Measurements from ENCODE around the gene C1orf53.

DNA sequence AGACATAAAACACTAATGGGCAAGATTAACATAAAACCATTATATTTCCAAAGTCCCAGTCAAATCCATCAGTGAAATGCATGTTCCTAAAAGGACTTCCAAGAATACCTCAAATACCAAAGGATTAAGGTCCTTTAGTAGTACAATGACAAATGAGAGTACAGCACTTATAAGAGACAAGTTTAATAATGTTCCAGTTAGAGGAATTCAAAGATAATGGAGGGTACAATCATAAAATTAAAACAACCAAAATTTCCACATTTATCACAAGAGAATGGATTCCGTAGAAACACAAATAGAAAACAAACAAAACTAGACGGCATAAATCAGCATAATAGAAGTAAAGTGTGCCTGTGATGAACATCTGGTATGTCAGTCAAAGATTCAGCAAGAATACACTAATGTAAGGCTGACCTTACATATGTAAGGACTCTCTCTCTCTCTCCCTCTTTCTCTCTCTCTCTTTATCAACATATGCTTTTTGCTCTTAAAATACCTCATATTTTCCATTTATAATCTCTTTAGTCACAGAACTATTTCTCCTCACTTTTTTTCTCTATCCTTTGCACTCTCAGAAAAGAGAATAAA lies 32.8 kb upstream of the C1orf53 start:
- TF ChIP-seq, protein P1, sequence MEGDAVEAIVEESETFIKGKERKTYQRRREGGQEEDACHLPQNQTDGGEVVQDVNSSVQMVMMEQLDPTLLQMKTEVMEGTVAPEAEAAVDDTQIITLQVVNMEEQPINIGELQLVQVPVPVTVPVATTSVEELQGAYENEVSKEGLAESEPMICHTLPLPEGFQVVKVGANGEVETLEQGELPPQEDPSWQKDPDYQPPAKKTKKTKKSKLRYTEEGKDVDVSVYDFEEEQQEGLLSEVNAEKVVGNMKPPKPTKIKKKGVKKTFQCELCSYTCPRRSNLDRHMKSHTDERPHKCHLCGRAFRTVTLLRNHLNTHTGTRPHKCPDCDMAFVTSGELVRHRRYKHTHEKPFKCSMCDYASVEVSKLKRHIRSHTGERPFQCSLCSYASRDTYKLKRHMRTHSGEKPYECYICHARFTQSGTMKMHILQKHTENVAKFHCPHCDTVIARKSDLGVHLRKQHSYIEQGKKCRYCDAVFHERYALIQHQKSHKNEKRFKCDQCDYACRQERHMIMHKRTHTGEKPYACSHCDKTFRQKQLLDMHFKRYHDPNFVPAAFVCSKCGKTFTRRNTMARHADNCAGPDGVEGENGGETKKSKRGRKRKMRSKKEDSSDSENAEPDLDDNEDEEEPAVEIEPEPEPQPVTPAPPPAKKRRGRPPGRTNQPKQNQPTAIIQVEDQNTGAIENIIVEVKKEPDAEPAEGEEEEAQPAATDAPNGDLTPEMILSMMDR (IDR thresholded peaks at IDR 0.05; ENCODE audit: low read depth, low read length): no peak
- no peak for TF ChIP-seq EZH2phosphoT487 (IDR thresholded peaks at IDR 0.05; ENCODE audit: low read depth)
